CD4-positive, alpha-beta T cell treated with Interleukin-15 for 4 hours (primary cell): Measurements from ENCODE around the gene TASOR2.

Source experiments
- DNase-seq: peaks from one replicate; pipeline ENCODE4 v3.0.0-alpha.2; 2020; ENCODE audit warnings: low spot score

The TASOR2 gene, protein sequence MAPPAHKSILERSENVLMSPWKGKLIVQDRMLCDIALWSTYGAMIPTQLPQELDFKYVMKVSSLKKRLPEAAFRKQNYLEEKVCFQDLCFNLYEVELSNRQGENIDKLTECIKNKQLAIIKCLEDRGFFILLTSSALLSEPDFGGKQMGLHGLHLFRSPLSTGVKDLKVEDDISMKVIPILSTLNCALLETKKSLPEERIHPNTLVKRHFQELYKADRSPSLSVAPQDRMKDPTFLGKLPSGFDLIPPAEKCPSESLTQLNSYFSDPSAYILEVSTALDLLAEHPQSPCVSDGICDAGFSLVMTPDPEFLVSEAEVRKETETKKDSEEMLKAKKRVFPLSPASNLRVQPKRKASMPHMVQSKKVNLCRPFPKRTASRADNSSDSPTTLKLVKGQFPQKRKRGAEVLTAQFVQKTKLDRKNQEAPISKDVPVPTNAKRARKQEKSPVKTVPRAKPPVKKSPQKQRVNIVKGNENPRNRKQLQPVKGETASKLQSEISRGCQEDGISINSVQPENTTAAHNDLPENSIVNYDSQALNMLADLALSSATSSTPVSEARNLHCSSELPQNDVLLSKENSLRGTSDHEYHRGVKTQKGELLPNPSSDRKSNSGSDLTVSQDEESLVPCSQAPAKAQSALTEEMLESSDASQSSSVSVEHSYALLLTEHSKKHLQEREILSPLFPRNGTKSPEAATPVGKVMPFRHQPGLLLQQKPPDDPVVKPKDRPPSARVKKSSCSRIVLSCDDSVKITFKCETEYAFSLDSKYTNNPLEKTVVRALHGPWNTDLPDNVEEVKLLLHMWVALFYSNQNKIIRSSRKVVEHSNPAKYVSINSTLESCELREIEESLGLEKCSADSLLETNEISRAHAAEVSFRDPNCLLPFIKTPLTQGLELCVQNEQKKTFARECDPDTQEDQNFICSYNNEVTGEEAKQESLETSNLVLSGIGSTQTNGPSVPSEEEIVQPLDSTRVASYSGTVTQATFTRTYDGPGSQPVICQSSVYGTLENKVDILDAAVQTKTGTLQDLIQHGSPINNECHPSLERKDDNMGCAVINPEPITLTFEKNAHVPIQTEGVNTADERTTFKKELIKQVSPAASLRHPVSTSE (N-terminal part only)

DNA sequence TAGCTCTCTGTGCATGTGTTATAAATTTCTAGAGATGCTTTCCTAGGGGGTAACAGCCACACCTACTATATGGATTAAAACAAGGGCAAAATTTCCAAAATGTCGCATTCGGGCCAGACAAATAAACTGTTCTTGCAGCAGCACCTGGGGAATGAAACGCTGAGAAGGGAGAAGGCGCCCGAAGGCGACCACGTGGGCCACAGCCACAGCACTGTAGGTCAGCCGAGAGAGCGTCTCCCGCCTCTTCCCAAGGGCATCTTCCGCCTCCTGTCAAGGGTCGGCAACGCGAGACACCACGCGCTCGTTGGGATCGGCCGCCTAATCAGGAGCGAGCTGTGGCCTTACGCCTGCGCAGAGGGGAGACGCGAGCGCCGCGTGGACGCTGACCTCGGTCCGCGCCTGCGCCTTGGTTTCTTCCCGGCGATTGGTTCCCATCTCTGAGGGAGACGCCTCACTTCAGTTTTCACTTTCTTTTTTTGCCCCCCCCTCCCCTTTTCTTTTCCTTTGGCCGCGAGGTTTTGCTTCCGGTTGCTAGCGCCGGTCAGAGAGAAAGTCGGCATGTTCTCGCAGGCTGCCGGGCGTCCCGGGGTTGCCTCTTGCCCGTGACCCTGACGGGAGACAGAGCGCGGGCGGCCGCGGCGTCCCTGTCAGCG lies at the start of gene TASOR2:
TSS of gene TASOR2 (plus strand) at position 521 of the 653 bp plus-strand sequence. CDS start 35,805 bp downstream, outside the sequence.
- DNase-seq, result peak; percentile 97

DNA sequence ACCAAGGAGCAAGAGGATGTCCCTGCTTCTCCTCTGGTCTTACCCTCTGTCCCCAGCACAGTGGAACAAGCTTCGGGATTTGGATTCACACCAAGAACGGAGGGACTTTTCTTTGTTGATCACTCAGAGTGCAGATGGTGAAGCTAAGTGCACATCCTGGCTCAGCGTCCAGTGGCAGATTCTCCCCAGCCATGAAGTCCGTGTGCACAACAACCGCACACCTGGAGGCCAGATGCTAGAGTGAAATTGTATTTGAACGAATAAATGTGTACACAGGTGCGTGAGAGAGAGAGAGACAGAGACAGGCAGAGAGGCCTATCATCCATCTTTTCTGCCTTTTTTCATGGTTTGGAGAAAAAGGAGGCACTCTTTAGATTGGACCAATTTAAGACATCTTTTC lies 49.7 kb upstream of the TASOR2 start:
- no peak for DNase-seq

DNA sequence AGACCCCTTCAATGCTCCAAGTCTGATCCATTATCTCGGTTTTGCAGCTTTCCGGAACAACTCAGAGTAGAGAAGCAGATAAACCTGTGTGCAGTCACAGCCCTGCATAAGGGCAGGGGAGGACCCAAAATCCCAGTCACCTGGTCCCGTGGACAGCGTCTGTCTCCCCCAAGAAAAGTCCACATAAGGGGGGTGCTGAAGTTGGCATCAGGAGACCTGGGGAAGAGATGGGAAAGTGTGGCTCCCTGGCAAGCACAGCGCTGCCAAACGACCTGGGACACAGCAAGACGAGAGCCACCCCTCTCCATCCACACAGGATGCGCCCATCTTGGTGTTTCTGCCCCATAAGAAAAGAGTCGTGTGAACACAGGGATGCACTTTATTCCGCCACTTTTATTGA lies 46.1 kb upstream of the TASOR2 start:
- no peak for DNase-seq

DNA sequence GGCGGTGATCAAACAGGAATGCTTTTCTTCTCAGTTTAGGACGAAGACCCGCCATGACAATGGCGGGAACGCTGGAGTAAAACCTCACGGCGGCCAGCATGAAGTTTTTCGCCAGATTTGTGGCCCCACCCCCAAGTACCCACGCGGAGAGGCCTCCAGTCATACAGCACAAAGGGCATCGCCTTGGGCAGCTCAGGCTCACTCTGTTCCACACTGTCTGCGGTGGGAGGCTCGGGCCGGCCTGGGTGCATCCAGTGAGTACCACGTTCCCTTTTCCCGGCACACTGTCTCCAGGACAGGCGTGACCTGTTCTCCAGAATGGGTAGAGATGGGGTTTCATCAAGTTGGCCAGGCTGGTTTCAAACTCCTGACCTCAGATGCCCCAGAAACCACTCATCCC lies 45.6 kb upstream of the TASOR2 start:
- DNase-seq, result no peak

DNA sequence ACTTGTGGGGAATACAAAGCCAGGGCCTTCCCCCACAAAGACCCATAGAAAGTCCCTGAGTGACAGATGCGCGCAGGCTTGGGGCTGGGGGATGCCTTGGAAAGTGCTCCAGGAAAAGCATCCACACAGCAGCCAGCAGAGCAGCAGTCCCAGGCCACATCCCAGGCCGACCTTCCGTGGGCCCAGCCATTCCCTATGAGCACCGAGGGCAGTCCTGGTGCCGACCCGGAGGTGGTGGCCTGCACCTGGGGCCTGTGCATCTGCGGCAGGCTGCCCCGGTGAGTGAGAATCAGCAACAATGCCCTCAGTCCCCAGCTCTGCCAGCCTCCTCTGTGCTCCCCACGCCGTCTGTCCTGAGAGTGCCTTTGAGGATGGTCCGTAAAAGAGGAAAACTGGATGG lies 44.6 kb upstream of the TASOR2 start:
- no peak for DNase-seq

DNA sequence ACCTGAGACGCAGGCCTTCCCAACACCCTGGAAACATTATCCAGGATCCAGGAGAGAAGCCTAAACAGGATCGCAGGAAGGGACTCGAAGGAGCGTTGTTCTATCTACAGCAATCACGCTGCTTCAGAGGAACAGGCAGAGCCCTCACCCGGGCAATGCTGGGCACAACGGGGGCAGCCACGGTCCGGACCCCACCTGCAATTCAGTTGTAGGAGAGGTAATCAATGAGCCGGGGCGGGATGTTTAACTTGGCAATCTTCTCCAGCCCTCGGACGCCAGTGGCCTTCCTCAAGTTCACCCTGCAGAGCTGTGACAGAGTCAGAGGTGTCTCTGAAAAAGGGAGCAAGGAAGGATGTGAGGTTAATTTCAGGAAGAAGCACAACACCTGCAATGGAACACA lies 44.1 kb upstream of the TASOR2 start:
- DNase-seq, result no peak

DNA sequence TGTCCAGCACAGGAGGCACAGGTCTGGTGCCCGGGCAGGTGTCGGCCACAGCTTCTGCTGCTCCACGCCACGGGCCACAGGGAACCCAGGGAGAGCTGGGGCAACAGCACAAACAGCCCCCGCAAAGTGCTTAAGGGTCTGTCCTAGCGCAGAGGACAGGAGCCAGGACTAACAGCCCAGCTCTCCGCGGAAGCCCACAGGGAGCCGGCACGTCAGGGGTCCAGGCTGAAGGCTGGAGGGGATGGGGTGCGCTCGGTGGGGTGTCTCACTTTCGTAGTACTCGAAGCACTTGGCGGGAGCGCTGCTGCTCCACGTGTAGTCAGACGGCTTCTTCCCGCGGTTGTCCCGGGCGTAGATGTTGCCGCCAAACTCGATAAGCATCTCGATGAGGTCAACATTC lies 43.1 kb upstream of the TASOR2 start:
- DNase-seq, result no peak

DNA sequence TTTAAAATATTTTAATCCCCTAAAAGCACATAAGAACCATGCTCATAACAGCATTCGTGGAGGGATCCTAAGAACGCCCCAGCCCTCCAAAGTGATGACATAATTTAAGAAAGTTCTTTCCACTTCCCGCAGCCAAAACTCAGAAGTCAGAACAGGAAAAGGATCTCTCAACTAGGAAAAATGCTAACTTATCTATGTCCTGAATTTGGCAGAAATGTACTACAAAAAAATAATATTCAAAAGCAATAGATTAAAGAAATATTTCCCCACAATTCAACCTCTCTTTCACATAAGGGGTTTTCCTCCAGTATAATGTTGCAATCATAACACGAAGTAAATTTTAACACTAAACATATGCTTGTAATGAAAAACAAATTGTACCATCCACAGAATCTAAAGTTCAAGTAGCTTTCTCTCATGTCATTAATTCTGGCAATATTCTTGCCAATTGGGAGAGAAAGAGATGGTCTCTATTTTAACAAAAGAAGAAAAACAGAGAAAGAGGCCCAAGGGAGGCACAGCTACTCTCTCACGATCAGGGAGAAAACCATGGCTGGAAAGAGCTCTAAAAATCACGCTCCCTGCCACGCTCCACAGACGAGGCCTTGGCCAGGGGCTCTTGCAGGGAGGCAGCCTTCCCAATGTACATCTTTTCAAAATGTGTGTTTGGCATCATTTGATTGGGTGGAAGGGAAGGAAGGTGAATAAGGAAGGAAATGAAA lies 41.1 kb upstream of the TASOR2 start:
- no peak for DNase-seq

DNA sequence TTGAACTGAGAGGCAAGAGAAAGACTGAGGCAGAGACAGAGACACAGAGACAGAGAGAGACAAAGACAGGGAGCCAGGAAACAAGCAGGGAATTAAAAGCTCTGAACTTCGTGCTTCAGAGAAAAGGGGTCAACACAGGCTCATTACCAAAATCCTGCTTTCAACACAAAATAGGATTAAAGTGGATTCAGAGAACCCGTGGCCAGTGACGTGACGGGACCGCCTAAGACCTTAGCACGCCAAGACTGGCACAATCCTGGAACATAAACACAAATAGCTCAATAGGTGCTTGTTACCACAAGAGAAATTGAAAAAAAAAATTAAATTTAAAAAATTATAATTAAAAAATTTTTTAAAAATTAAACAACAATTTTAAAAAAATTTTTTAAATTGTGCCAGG lies 39.7 kb upstream of the TASOR2 start:
- no peak for DNase-seq

DNA sequence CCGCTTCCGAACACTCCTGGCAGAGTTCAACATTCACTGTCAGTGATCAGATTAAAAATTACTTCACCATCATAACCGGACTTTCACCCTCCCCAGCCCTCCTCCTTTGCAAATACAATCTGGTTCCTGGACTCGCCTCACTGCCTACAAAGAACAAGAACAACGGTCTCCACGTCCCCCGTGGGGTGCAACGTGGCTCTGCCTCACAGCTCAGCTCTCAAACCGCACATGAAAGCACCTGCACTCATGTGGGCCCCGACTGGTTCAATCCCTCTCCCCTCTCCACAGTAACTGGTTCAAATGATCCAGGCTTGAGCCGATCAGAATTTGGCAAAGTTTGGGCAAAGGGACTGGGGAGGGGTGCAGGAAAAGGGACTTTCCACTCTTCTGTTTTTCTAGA lies 39.3 kb upstream of the TASOR2 start:
- no peak for DNase-seq

DNA sequence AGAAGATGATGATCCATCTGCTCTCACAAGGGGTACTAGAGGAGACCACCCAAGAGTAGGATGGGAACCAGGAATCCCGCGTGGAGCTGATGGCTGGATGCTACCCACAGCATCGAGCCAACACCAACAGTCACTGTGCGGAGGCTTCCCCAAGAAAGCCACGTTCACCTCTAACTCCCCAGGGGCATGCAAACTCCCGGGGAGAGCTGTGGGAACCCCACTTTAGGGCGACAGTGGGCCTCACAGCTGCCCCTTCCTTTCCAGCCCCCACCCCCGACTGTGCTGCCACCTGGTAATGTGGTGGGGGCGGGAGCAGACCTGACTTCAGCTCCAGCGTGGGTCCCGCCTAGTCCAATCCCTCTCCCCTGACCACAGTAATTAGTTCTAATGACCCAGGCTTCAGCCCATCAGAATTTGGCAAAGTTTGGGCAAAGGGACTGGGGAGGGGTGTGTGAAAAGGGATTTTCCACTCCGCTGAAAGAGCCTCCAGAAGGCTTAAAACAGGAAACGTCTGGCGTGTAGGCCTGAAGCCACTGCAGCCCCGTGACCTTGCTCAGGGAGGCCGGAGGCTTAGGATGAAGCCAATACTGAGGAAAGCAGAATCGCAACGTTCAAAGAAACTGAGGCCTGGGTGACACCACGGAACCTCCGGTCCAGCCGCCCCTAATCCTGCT lies 38.6 kb upstream of the TASOR2 start:
- DNase-seq, result no peak

DNA sequence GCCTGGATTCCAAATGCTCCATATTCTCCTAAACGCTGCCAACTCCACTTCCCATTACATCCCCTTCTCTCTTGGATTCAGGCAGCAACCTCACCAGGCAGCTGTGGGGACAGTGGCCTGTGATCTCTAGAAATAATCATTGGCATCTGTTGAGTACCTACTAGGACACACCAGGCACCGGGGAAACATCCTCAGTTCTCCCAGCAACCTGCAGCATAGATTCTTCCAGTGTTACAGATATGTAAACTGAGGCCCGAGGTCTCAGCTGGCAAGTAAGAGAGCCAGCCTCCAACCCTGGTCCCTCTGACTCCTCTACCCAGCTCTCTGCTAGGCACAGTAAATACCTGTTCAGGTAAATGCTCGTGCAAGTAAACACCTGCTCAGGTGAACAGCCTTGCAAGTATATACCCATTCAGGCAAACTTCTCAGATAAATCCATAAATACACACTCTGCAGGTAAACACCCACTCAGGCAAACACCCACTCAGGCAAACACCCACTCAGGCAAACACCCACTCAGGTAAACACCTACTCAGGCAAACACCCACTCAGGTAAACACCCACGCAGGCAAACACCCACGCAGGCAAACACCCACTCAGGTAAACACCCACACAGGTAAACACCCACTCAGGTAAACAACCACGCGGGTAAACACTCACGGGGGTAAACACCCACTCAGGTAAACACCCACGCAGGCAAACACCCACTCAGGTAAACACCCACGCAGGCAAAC lies 37.0 kb upstream of the TASOR2 start:
- no peak for DNase-seq

DNA sequence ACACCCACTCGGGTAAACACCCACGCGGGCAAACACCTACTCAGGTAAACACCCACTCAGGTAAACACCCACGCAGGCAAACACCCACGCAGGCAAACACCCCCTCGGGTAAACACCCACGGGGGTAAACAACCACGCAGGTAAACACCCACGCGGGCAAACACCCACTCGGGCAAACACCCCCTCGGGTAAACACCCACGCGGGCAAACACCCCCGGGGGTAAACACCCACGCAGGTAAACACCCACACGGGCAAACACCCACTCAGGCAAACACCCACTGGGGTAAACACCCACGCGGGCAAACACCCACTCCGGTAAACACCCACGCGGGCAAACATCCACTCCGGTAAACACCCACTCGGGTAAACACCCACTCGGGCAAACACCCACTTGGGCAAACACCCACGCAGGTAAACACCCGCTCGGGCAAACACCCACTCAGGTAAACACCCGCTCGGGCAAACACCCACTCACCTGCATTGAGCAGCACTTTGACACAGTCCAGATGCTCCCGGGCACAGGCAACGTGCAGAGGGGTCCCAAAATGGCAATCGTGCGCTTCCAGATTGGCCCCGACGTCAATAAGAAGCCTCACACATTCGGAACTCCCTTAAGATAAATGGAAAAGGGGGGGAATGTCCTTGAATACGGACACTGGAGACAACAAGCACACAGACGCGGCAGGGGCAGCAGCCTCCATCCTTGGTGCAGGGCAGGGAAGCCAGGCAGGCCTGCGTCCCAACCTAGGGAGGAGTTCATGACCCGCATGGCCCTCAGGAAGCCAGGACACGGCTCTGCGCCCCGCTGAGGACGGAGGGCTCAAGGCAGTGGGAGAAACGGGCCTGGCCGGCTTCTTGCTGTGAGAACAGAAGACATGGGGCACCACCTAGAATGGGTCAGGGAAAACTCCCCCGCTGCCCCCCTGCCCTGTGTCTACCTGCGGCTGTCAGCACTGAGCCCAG lies 35.9 kb upstream of the TASOR2 start:
- no peak for DNase-seq

DNA sequence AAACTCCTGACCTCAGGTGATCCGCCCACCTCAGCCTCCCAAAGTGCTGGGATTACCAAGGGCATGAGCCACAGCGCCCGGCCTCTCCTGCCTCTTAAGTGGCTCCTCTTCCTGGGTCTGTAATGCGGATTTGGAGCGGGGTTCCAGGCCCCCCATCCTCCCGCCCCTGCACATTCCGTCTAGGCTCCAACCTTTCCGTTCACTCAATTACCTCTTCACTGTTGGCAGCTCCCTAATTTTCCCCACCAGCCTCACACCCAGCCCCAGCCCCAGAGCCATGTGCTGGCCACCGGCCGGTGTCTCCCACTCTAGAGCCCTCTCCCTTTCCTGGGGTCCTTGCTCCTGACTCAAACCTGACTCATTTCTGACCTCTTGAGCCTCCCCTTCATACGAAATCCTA lies 34.9 kb upstream of the TASOR2 start:
- DNase-seq, result no peak

DNA sequence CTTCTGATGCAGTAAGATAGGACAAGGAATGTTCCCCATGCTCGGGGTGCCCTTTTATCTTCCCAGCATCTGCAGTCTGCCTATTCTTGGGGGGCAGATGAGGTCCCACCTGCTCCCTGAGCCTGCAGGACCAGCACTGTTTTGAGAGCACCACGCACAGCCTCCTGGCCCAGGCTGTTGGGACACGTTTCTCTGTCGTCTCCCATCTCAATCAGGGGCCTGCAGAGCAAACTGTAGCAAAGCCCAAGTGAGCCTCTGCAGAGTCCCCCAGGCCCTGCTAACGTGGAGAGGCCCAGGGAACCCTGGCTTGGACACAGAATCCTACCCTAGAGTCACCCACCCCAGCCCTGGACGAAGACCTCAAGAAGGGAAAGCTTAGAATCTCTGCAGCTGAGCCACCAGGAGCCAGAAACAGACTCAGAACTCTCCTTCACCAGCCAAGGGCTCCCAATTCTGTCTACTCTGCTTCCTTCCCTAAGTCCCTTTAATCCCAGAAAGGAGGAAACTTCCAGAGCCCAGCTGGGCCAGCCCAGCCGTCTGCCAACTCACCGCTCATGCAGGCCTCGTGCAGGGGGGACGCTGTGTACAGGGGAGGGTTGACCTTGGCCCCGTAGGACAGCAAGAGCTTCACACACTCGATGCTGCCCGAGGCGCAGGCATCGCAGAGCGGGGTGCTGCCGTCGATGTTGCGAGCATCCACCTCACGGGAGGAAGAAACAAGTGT lies 33.8 kb upstream of the TASOR2 start:
- DNase-seq, result no peak

DNA sequence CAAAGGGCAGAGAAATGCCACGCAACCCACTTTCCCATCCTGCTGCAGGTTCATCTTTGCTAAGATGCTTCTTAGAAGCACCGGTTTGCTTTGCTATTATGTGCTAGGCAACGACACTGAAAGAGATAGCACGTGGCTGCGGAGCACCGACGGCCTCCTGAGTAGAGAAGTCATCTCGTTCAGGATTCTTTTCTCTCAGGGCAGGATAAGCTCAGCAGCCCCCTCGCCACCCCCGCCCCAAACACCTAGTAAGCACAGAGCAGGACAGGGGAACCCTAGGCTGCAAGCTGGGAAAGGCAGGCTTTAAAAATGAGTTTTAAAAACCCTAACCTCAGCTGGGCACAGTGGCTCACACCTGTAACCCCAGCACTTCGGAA lies 33.3 kb upstream of the TASOR2 start:
- no peak for DNase-seq

DNA sequence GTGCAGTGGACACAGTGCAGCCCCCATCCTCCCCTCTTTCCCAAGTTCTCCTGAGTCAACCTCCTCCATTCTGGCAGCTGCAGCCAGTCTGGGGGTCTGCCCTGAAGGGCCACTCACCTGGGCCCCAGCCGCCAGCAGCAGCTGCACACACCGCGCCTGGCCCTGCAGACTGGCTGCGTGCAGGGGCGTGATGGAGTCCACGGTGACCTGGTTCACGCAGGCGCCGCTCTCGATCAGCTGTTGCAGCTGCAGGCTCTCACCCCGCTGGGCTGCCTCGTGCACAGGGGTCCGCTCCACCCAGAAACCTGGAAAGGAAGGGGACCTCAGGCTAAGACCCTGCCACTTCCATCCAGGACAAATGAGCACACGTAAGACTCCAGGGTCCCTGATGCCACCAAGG lies 31.9 kb upstream of the TASOR2 start:
- DNase-seq, result no peak

DNA sequence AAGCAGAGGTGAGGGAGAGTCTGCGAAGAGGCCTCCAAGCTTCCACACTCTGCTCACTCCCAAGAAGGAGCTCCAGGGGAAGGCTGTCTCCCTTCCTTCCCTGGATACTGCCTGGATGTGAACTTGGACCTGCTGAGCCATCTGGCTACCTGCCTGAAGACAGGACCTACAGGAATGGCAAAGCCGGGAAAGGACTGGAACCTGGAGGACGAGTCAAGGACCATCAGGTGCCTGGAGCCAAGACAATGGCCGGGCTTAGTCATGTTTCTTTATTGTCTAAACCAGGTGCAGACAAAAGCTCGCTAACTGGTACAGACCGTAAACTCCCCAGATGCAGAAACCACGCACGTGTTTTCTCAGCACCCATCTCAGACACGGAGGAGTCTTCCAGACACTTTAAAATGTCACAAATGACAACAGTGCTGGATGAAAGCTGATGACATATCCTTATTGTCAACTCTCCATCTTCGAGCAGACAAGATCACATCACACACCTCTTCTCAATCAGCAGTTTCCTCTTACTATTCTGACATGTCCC lies 30.4 kb upstream of the TASOR2 start:
- no peak for DNase-seq
